HFFc6 (cell line): ENCODE results near the gene PGC. TPM values are rescaled to one million over a fixed set of nuclear protein-coding genes. Genes with fewer than 3 reads are reported as not detected.
A peak's percentile ranks its signal among the peaks of the same experiment; 100 is the strongest.

ENCODE experiments used
- DNase-seq: peaks from one replicate; pipeline ENCODE4 v3.0.0-alpha.2; 2018
- H3K27ac Mint-ChIP-seq: 2 replicates; pipeline ENCODE4 v1.8.0; 2020; ENCODE audit warnings: mild to moderate bottlenecking, mixed read lengths
- H3K27me3 Mint-ChIP-seq: 2 replicates; pipeline ENCODE4 v1.8.0; 2021; ENCODE audit warnings: mild to moderate bottlenecking, moderate library complexity, mixed read lengths; ENCODE audit not compliant: insufficient read depth
- H3K36me3 Mint-ChIP-seq: 2 replicates; pipeline ENCODE4 v1.8.0; 2021; ENCODE audit warnings: low read depth, mixed read lengths
- H3K4me1 Mint-ChIP-seq: 2 replicates; pipeline ENCODE4 v1.8.0; 2020; ENCODE audit warnings: low read depth, mixed read lengths
- H3K4me3 Mint-ChIP-seq: 2 replicates; pipeline ENCODE4 v1.8.0; 2020; ENCODE audit warnings: mild to moderate bottlenecking, moderate library complexity, mixed read lengths
- H3K9me3 Mint-ChIP-seq: 2 replicates; pipeline ENCODE4 v1.8.0; 2020; ENCODE audit warnings: mild to moderate bottlenecking, mixed read lengths
- total RNA-seq, 6 experiments: library from RNA; stranded (reverse); fragmentation: NEBNext Ultra II Directional; extraction: Animal tissue kit (Norgen Biotek cat#: 25700); gene quantifications; 2 replicates in 1 of 6; 3 replicates in 5 of 6; pipeline ENCODE4 v1.2.3, GENCODE V29; 2021
- TF ChIP-seq, protein P1 (sequence below): fragments of 200-600 bp; sonication (generic); IDR thresholded peaks from 2 replicates; pipeline ENCODE4 v1.5.0; 2021; ENCODE audit warnings: antibody characterized with exemption, mild to moderate bottlenecking

The PGC gene
- total RNA-seq, 6 experiments from 2014 or later, result not detected

DNA sequence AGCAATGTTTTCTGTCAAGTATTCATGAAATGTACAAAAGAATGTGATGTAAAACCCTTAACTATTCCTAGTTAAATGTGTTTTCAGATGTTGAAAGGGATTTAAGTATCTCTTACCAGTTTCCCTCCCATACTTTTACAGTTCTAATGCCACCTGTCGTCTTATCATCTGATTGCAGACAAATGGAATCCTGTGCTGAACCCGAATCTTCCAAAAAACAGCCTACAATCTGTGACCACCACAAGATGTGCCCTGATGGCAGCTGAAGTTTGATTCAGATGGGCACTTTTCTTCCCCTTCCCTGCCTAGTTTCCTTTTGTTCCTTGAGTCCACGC lies 42.2 kb upstream of the PGC start:
- no peak for DNase-seq
- Mint-ChIP-seq H3K4me1 (peaks cover 20% of the 10 kb centered on the region), H3K27ac (no peak overlapping the region; the same call in 1 of the 2 replicates), H3K4me3 (peak overlapping the region; percentile 99), H3K27me3 (peaks cover 6% of the 10 kb centered on the region), H3K9me3 (no peaks in the 10 kb centered on the region), H3K36me3 (peaks cover 21% of the 10 kb centered on the region)
- TF ChIP-seq, protein P1, sequence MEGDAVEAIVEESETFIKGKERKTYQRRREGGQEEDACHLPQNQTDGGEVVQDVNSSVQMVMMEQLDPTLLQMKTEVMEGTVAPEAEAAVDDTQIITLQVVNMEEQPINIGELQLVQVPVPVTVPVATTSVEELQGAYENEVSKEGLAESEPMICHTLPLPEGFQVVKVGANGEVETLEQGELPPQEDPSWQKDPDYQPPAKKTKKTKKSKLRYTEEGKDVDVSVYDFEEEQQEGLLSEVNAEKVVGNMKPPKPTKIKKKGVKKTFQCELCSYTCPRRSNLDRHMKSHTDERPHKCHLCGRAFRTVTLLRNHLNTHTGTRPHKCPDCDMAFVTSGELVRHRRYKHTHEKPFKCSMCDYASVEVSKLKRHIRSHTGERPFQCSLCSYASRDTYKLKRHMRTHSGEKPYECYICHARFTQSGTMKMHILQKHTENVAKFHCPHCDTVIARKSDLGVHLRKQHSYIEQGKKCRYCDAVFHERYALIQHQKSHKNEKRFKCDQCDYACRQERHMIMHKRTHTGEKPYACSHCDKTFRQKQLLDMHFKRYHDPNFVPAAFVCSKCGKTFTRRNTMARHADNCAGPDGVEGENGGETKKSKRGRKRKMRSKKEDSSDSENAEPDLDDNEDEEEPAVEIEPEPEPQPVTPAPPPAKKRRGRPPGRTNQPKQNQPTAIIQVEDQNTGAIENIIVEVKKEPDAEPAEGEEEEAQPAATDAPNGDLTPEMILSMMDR, result no peak

DNA sequence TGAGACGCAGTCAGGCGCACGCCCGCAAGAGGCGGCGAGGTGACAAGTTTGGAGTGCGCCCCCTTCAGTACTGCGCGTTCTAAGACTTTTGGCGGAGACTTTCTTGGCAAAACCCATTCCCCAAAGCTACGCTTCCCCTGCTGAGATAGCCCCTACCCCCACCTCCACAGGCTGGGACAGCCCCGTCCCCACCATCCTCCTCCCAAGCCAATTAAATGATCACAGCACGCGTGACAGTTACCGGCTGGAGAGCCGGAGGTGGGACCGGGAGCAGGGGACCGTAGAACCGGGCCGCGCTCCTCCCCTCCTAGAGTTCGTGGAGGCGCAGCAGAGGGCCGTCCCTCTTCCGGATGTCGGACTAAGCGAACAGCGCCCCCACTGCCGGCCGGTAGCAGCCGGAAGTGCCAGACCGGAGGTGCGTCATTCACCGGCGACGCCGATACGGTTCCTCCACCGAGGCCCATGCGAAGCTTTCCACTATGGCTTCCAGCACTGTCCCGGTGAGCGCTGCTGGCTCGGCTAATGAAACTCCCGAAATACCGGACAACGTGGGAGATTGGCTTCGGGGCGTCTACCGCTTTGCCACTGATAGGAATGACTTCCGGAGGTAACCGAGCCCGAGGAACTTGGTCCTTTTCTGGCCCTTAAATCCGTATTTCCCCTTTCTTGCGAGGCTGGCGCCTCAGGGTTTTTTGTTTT lies 40.2 kb upstream of the PGC start, which contains the start of gene TOMM6:
Gene TOMM6 (plus strand): TSS at position 476 of the 699 bp plus-strand sequence. CDS start 4 bp downstream, at position 480.
- H3K9me3 Mint-ChIP-seq, result no peaks in the 10 kb centered on the region
- peaks cover 6% of the 10 kb centered on the region for H3K27me3 Mint-ChIP-seq

DNA sequence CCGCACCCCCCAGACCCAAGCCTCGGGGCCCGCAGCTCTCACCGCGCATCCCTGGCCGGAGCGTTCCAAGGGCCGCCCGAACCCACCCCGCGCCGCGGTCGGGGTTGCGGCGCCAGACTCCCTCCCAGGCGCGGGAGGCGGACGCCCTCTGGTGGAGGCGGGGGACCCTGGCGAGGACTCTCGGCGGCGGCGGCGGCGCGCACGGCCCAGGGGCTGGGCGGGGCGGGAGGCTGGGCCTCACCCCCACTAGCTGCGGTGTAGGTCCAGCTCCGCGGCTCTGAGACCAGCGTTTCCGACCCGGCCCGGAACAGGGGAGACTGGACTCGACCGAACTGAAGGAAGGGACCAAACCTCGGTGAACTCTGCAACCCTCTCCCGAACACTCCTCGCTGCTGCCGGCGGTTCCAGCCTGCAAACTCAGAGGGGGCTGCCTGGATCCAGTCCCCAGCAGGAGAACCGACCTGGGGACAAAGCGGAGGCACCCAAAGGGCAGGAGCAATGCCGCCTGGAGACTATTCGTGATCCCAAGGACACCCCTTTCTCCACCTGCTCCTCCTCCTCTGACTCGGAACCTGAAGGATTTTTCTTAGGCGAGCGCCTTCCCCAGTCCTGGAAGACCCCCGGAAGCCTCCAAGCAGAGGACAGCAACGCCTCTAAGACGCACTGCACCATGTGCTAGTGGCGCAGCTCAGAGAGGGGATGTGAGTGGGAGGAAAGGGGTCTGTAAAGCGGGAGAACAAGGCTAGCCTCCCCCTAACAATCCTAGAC lies 39.4 kb upstream of the PGC start:
- Mint-ChIP-seq H3K4me1 (peaks cover 20% of the 10 kb centered on the region), H3K4me3 (peak overlapping the region; percentile 99), H3K27ac (peak overlapping the region; percentile 96), H3K36me3 (peaks cover 21% of the 10 kb centered on the region), H3K9me3 (no peaks in the 10 kb centered on the region), H3K27me3 (peaks cover 6% of the 10 kb centered on the region)
- DNase-seq, result peak; percentile 59
- TF ChIP-seq, protein P1, result peak; percentile 86

More for the DNA sequence above, 40.2 kb upstream of the PGC start, which contains the start of gene TOMM6:
- peaks cover 21% of the 10 kb centered on the region for H3K36me3 Mint-ChIP-seq
- H3K4me3 Mint-ChIP-seq, result peak within 1 kb of the TSS; percentile 99
- TF ChIP-seq, protein P1, result peak; percentile 98
- peak; percentile 92 for DNase-seq
- peak within 1 kb of the TSS; percentile 96 for H3K27ac Mint-ChIP-seq
- peaks cover 20% of the 10 kb centered on the region for H3K4me1 Mint-ChIP-seq

DNA sequence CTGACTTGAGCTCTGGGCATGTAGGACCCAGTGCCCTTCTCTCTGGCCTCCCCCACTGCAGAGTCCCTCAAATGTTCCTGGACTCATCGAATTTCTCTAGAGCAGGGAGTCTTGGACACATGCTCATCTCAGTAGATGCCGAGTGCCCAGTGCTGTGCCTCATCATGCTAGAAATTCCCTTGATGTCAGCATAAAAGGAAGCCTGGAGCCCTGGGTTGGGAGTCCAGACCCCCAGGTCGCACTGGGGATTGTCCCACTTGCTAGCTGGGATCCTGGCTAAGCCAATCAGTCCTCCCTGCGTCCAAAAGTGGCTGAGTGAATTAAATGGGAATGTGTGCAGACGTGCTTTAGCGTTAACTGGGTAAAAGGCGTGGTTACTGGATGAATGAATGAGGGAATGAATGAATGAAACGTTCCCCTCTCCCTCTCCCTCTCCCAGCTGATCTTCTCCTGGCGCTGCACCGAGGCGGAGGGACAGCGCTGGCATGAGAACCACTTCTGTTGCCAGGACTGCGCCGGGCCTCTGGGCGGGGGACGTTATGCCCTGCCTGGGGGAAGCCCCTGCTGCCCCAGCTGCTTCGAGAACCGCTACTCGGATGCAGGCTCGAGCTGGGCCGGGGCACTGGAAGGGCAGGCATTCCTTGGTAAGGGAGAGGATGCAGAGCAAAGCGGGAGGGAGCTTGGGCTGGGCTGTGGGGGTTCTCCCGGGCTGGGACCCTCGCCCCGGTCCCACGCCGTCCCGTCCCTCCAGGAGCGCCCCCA lies 38.7 kb upstream of the PGC start:
- H3K4me3 Mint-ChIP-seq, result peak overlapping the region; percentile 99
- peaks cover 6% of the 10 kb centered on the region for H3K27me3 Mint-ChIP-seq
- peaks cover 26% of the 10 kb centered on the region for H3K4me1 Mint-ChIP-seq
- DNase-seq, result no peak
- H3K27ac Mint-ChIP-seq, result no peak overlapping the region; the same call in 1 of the 2 replicates
- peaks cover 21% of the 10 kb centered on the region for H3K36me3 Mint-ChIP-seq
- no peaks in the 10 kb centered on the region for H3K9me3 Mint-ChIP-seq
- TF ChIP-seq, protein P1, result no peak

DNA sequence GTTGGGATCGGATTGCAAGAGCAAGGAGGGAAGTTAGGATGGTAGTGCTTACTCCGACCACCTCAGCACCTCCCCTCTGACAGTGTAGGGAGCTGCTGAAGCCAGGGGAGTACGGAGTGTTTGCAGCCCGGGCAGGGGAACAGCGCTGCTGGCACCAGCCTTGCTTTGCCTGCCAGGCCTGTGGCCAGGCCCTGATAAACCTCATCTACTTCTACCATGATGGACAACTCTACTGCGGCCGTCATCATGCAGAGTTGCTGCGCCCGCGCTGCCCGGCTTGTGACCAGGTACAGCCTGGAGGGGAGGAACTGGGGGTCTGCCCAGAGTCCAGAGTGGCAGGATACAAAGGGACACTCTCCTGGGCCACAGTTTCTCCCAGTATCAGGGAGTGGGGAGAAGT lies 38.1 kb upstream of the PGC start:
- TF ChIP-seq, protein P1, result no peak
- peaks cover 19% of the 10 kb centered on the region for H3K36me3 Mint-ChIP-seq
- no peak overlapping the region for H3K27ac Mint-ChIP-seq
- H3K9me3 Mint-ChIP-seq, result no peaks in the 10 kb centered on the region
- peaks cover 6% of the 10 kb centered on the region for H3K27me3 Mint-ChIP-seq
- H3K4me3 Mint-ChIP-seq, result no peak overlapping the region
- no peak for DNase-seq
- H3K4me1 Mint-ChIP-seq, result peaks cover 27% of the 10 kb centered on the region
